Astrocyte (in vitro differentiated cells and primary cell): ENCODE results near the gene STOX1. TPM values are rescaled to one million over a fixed set of nuclear protein-coding genes. Genes with fewer than 3 reads are reported as not detected.
A peak's percentile ranks its signal among the peaks of the same experiment; 100 is the strongest.

Source experiments
- DNase-seq: peaks from one replicate; pipeline ENCODE4 v3.0.0-alpha.2; 2010; ENCODE audit warnings: low read depth
- FAIRE-seq: peaks from 2 replicates; lab custom pipeline; 2011; peaks lifted over from hg19 to GRCh38; lab: Jason Lieb, UNC
- H2AFZ ChIP-seq: 2 replicates; pipeline ENCODE4 v1.6.0; 2012; ENCODE audit warnings: low read depth, low read length, inconsistent platforms
- H3K27ac ChIP-seq: 2 replicates; pipeline ENCODE4 v1.5.1; 2011; ENCODE audit warnings: low read depth, low read length, inconsistent platforms
- H3K27me3 ChIP-seq: 2 replicates; pipeline ENCODE4 v1.6.0; 2011; ENCODE audit warnings: low read length, inconsistent platforms; ENCODE audit not compliant: insufficient read depth
- H3K36me3 ChIP-seq: 2 replicates; pipeline ENCODE4 v1.5.1; 2011; ENCODE audit warnings: low read length, inconsistent platforms; ENCODE audit not compliant: insufficient read depth
- H3K4me1 ChIP-seq: 2 replicates; pipeline ENCODE4 v1.5.1; 2011; ENCODE audit warnings: low read length, inconsistent platforms; ENCODE audit not compliant: insufficient read depth
- H3K4me2 ChIP-seq: 2 replicates; pipeline ENCODE4 v1.6.0; 2012; ENCODE audit warnings: low read length, inconsistent platforms
- H3K4me3 ChIP-seq: 2 replicates; pipeline ENCODE4 v1.5.1; 2011; ENCODE audit warnings: low read depth, mild to moderate bottlenecking, low read length, inconsistent platforms; ENCODE audit not compliant: insufficient read depth
- H3K79me2 ChIP-seq: 2 replicates; pipeline ENCODE4 v1.6.0; 2012; ENCODE audit warnings: mild to moderate bottlenecking, low read length, inconsistent platforms; ENCODE audit not compliant: insufficient read depth
- H3K9ac ChIP-seq: 2 replicates; pipeline ENCODE4 v1.6.0; 2012; ENCODE audit warnings: mild to moderate bottlenecking, low read length, inconsistent platforms
- H3K9me3 ChIP-seq: 2 replicates; pipeline ENCODE4 v1.5.1; 2012; ENCODE audit warnings: low read depth, mild to moderate bottlenecking, low read length, inconsistent platforms; ENCODE audit not compliant: insufficient read depth
- H4K20me1 ChIP-seq: 2 replicates; pipeline ENCODE4 v1.6.0; 2012; ENCODE audit warnings: low read length, inconsistent platforms; ENCODE audit not compliant: insufficient read depth
- H3K27ac Mint-ChIP-seq: one replicate; pipeline ENCODE4 v1.8.0; 2021; ENCODE audit warnings: mild to moderate bottlenecking, mixed read lengths; ENCODE audit not compliant: unreplicated experiment
- H3K27me3 Mint-ChIP-seq: one replicate; pipeline ENCODE4 v1.8.0; 2021; ENCODE audit warnings: low read depth, mixed read lengths; ENCODE audit not compliant: unreplicated experiment
- H3K36me3 Mint-ChIP-seq: one replicate; pipeline ENCODE4 v1.8.0; 2021; ENCODE audit warnings: low read depth, mixed read lengths; ENCODE audit not compliant: unreplicated experiment
- H3K4me1 Mint-ChIP-seq: one replicate; pipeline ENCODE4 v1.8.0; 2021; ENCODE audit warnings: low read depth, mixed read lengths; ENCODE audit not compliant: unreplicated experiment
- H3K4me3 Mint-ChIP-seq: one replicate; pipeline ENCODE4 v1.8.0; 2021; ENCODE audit warnings: mild to moderate bottlenecking, moderate library complexity, mixed read lengths; ENCODE audit not compliant: unreplicated experiment
- H3K9me3 Mint-ChIP-seq: one replicate; pipeline ENCODE4 v1.8.0; 2021; ENCODE audit warnings: mild to moderate bottlenecking, mixed read lengths; ENCODE audit not compliant: unreplicated experiment
- EZH2 ChIP-seq: IDR thresholded peaks from 2 replicates; pipeline ENCODE4 v1.6.1; 2012; ENCODE audit warnings: mild to moderate bottlenecking, low read length, inconsistent platforms; ENCODE audit not compliant: insufficient read depth
- total RNA-seq: library from RNA; stranded (reverse); gene quantifications from 2 replicates; pipeline ENCODE4 v1.2.1, GENCODE V29; 2021
- TF ChIP-seq, protein P1 (sequence below): IDR thresholded peaks from 2 replicates; pipeline ENCODE4 v1.5.1; 2011; ENCODE audit warnings: low read depth, mild to moderate bottlenecking, inconsistent platforms, low read length, moderate library complexity; ENCODE audit not compliant: insufficient read depth

Gene STOX1
- total RNA-seq, 1 donor from 2014 or later: 0.25 TPM

DNA sequence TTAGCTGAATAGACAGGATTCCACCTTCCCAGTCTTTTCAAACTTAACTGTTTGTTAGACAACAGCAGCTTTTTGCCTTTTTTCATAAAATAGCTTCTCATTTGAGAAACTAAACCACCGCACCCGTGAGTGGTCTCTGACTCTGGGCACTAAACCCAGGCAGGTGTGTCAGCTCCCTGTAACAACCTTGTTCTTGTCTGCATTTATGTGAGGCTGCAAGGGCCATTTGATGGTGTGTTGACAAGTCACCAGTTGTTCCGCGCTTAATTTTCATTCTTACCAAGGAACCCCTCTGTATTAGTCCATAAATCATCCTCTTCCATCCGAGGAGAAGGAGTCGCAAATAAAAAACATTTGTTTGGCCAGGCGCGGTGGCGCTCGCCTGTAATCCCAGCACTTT lies 1.5 kb downstream of the STOX1 start:
- Histone ChIP-seq H3K9me3 (no peaks in the 10 kb centered on the region), H3K4me2 (no peak overlapping the region), H3K79me2 (no peaks in the 10 kb centered on the region), H3K9ac (no peak overlapping the region), H2AFZ (no peak overlapping the region), H3K36me3 (no peaks in the 10 kb centered on the region), H3K27ac (no peak overlapping the region), H3K4me3 (no peak overlapping the region), H3K27me3 (peaks cover 18% of the 10 kb centered on the region), H4K20me1 (no peaks in the 10 kb centered on the region), H3K4me1 (peaks cover 3% of the 10 kb centered on the region)
- Mint-ChIP-seq H3K4me1 (peaks cover 2% of the 10 kb centered on the region), H3K27ac (no peak overlapping the region), H3K4me3 (peak overlapping the region; percentile 60), H3K9me3 (no peaks in the 10 kb centered on the region), H3K36me3 (no peaks in the 10 kb centered on the region), H3K27me3 (peaks cover 23% of the 10 kb centered on the region)
- TF ChIP-seq, protein P1, sequence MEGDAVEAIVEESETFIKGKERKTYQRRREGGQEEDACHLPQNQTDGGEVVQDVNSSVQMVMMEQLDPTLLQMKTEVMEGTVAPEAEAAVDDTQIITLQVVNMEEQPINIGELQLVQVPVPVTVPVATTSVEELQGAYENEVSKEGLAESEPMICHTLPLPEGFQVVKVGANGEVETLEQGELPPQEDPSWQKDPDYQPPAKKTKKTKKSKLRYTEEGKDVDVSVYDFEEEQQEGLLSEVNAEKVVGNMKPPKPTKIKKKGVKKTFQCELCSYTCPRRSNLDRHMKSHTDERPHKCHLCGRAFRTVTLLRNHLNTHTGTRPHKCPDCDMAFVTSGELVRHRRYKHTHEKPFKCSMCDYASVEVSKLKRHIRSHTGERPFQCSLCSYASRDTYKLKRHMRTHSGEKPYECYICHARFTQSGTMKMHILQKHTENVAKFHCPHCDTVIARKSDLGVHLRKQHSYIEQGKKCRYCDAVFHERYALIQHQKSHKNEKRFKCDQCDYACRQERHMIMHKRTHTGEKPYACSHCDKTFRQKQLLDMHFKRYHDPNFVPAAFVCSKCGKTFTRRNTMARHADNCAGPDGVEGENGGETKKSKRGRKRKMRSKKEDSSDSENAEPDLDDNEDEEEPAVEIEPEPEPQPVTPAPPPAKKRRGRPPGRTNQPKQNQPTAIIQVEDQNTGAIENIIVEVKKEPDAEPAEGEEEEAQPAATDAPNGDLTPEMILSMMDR: no peak
- TF ChIP-seq EZH2: no peak
- DNase-seq (no peak), FAIRE-seq (no peak)

DNA sequence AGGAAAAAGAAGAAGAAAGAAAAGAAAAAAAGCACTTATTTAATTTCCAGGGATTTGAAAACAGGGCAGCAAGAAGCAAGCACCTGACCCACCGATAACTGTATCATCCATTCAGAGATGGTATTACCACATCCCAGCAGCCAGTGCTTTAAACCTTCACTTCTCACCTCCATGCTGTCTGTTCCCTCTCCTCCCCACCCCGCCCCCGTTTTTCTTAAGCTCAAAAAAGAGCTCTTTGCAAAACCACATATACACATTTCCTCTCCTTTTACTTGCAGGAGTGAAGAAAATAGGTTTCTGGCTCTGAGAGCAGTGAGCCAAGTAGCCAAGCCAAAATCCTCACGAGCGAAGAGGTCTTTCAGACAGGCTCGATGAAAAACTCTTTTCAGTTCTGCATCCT lies 2.2 kb downstream of the STOX1 start:
- FAIRE-seq: no peak
- no peak overlapping the region for H3K4me3 Mint-ChIP-seq
- DNase-seq: no peak
- H3K36me3 Mint-ChIP-seq: no peaks in the 10 kb centered on the region
- no peaks in the 10 kb centered on the region for H3K36me3 ChIP-seq
- H3K4me1 ChIP-seq: peaks cover 3% of the 10 kb centered on the region
- no peak overlapping the region for H3K27ac ChIP-seq
- no peaks in the 10 kb centered on the region for H3K9me3 Mint-ChIP-seq
- no peaks in the 10 kb centered on the region for H3K79me2 ChIP-seq
- no peak overlapping the region for H2AFZ ChIP-seq
- H3K9ac ChIP-seq: no peak overlapping the region
- TF ChIP-seq, protein P1: no peak
- no peak for TF ChIP-seq EZH2
- no peaks in the 10 kb centered on the region for H4K20me1 ChIP-seq
- H3K27me3 ChIP-seq: peaks cover 18% of the 10 kb centered on the region
- H3K4me1 Mint-ChIP-seq: peaks cover 2% of the 10 kb centered on the region
- H3K4me3 ChIP-seq: no peak overlapping the region
- H3K4me2 ChIP-seq: no peak overlapping the region
- no peaks in the 10 kb centered on the region for H3K9me3 ChIP-seq
- H3K27ac Mint-ChIP-seq: no peak overlapping the region
- peaks cover 25% of the 10 kb centered on the region for H3K27me3 Mint-ChIP-seq

DNA sequence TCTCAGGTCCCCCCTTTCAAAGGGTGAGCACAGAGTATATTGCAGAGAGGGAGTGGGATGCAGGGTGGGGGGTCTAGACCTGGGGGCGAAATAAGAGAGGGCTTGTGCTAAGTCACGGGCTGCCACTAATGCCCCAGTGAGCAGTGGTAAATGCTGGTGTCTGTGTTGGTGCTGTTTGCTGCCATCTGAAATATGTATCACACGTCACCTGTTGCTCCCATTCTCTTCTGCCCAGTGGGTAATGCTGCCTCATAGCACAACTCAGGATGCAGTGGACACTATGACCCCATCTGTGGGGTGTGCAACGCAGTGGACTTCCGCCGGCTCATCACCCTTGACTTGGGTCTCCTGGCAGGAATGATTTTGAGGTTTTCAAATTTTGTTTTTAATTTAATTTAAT lies 2.6 kb downstream of the STOX1 start:
- Mint-ChIP-seq H3K27ac (no peak overlapping the region), H3K4me3 (no peak overlapping the region), H3K27me3 (peaks cover 21% of the 10 kb centered on the region), H3K4me1 (peaks cover 2% of the 10 kb centered on the region), H3K36me3 (no peaks in the 10 kb centered on the region), H3K9me3 (no peaks in the 10 kb centered on the region)
- Histone ChIP-seq H3K4me3 (no peak overlapping the region), H3K79me2 (no peaks in the 10 kb centered on the region), H2AFZ (no peak overlapping the region), H4K20me1 (no peaks in the 10 kb centered on the region), H3K4me1 (peaks cover 3% of the 10 kb centered on the region), H3K9ac (no peak overlapping the region), H3K27me3 (peaks cover 18% of the 10 kb centered on the region), H3K27ac (no peak overlapping the region), H3K36me3 (no peaks in the 10 kb centered on the region), H3K9me3 (no peaks in the 10 kb centered on the region), H3K4me2 (no peak overlapping the region)
- DNase-seq (no peak), FAIRE-seq (no peak)
- TF ChIP-seq, protein P1: no peak
- TF ChIP-seq EZH2: no peak
